HepG2 (cell line): ENCODE measurements around the gene MOGAT3. TPM values are rescaled to one million over a fixed set of nuclear protein-coding genes. Genes with fewer than 3 reads are reported as not detected.
A peak's percentile ranks its signal among the peaks of the same experiment; 100 is the strongest.

Experiments
- ARNT2 ChIP-seq: sonication (generic); formaldehyde crosslinking; IDR thresholded peaks from 2 replicates; pipeline ENCODE4 v1.8.0; 2022; ENCODE audit warnings: mild to moderate bottlenecking, low read depth, missing genetic modification reagents, moderate library complexity
- CBX5 ChIP-seq: sonication (generic); formaldehyde crosslinking; IDR thresholded peaks from 2 replicates; pipeline ENCODE4 v1.4.0; 2020; ENCODE audit warnings: missing genetic modification reagents, borderline replicate concordance
- E2F2 ChIP-seq: sonication (generic); formaldehyde crosslinking; IDR thresholded peaks from 2 replicates; pipeline ENCODE4 v1.4.0; 2020; ENCODE audit warnings: missing genetic modification reagents, borderline replicate concordance
- E2F5 ChIP-seq: sonication (generic); formaldehyde crosslinking; conservative IDR thresholded peaks from 2 replicates; pipeline ENCODE4 v1.4.0; 2020; ENCODE audit warnings: missing genetic modification reagents
- FOSL2 ChIP-seq: sonication (generic); formaldehyde crosslinking; IDR thresholded peaks from 2 replicates; pipeline ENCODE4 v1.4.0; 2020; ENCODE audit warnings: missing genetic modification reagents
- IRX3 ChIP-seq: sonication (generic); formaldehyde crosslinking; IDR thresholded peaks from 2 replicates; pipeline ENCODE4 v1.8.1; 2023; ENCODE audit warnings: mild to moderate bottlenecking, low read depth, missing genetic modification reagents, borderline replicate concordance
- KDM3A ChIP-seq: IDR thresholded peaks from 2 replicates; pipeline ENCODE4 v1.6.1; 2018; ENCODE audit warnings: low read depth, missing compliant biosample characterization
- MIER2 ChIP-seq: IDR thresholded peaks from 2 replicates; pipeline ENCODE4 v1.6.1; 2016; ENCODE audit warnings: missing biosample characterization, missing genetic modification reagents
- MNT ChIP-seq: fragments of 450-650 bp; IDR thresholded peaks from 2 replicates; pipeline ENCODE4 v1.6.1; 2016
- PHF21A ChIP-seq: sonication (generic); formaldehyde crosslinking; IDR thresholded peaks from 2 replicates; pipeline ENCODE4 v1.5.0; 2020; ENCODE audit warnings: mild to moderate bottlenecking, missing genetic modification reagents
- STAT6 ChIP-seq: sonication (generic); formaldehyde crosslinking; IDR thresholded peaks from 2 replicates; pipeline ENCODE4 v1.4.0; 2020; ENCODE audit warnings: missing genetic modification reagents, mild to moderate bottlenecking, borderline replicate concordance
- TGIF2 ChIP-seq: IDR thresholded peaks from 2 replicates; pipeline ENCODE4 v1.6.1; 2016; ENCODE audit warnings: control low read depth, missing compliant biosample characterization
- ZNF101 ChIP-seq: sonication (generic); formaldehyde crosslinking; IDR thresholded peaks from 2 replicates; pipeline ENCODE4 v1.4.0; 2020; ENCODE audit warnings: mild to moderate bottlenecking, low read depth, missing genetic modification reagents, borderline replicate concordance
- ZNF124 ChIP-seq: sonication (generic); formaldehyde crosslinking; IDR thresholded peaks from 2 replicates; pipeline ENCODE4 v1.4.0; 2020; ENCODE audit warnings: missing genetic modification reagents
- ZNF18 ChIP-seq: sonication (generic); formaldehyde crosslinking; IDR thresholded peaks from 2 replicates; pipeline ENCODE4 v1.8.0; 2022; ENCODE audit warnings: mild to moderate bottlenecking, missing genetic modification reagents; ENCODE audit not compliant: insufficient replicate concordance
- ZNF512 ChIP-seq: sonication (generic); formaldehyde crosslinking; IDR thresholded peaks from 2 replicates; pipeline ENCODE4 v1.4.0; 2020; ENCODE audit warnings: mild to moderate bottlenecking, missing genetic modification reagents
- ZNF614 ChIP-seq: IDR thresholded peaks from 2 replicates; pipeline ENCODE4 v1.6.1; 2018; ENCODE audit warnings: missing biosample characterization, missing genetic modification reagents, inconsistent platforms, borderline replicate concordance
- ZNF816 ChIP-seq: sonication (generic); formaldehyde crosslinking; IDR thresholded peaks from 2 replicates; pipeline ENCODE4 v1.8.0; 2022; ENCODE audit warnings: missing genetic modification reagents, mild to moderate bottlenecking, borderline replicate concordance
- polyA plus RNA-seq, 8 experiments: library from polyadenylated mRNA; depleted of rRNA in 3 of 8; stranded (reverse) in 7 of 8; unstranded in 1 of 8; fragments of >200 nt; fragmentation: Illumina TruSeq in 4 of 8; extraction: Trizol in 4 of 8; gene quantifications; 2 replicates each; pipeline versions ENCODE4 v1.2.1 to v1.2.3, GENCODE V29; 2011 to 2016; ENCODE audit warnings: low read depth in 4 of 8, missing spikeins in 1 of 8, mixed read lengths in 1 of 8; ENCODE audit not compliant: insufficient read depth in 1 of 8
- total RNA-seq, 5 experiments: library from RNA; depleted of rRNA; stranded (reverse); fragments of >200 nt; fragmentation: Illumina TruSeq; extraction: Trizol; gene quantifications; 2 replicates each; pipeline ENCODE4 v1.2.3, GENCODE V29; 2016; ENCODE audit warnings: low read depth in 1 of 5

Gene MOGAT3
- total and polyA plus RNA-seq, 2 of the 13 experiments (the other 11 are each of a cell fraction or from before 2014, with no cell fraction given) = 22.5 to 30.5 TPM

- TF ChIP-seq E2F5 (CRISPR knock-in tag) = no peak
- no peak for TF ChIP-seq ZNF816
- no peak for TF ChIP-seq ZNF512 (CRISPR knock-in tag)
- TF ChIP-seq PHF21A = 0 out of 2 replicates have a peak, but pooled peaks have one; percentile 61
- peak; percentile 20 for TF ChIP-seq ZNF18
- peak; percentile 18; the same call in 1 of the 2 replicates for TF ChIP-seq ZNF614 (CRISPR knock-in tag)
- no peak for TF ChIP-seq TGIF2 (CRISPR knock-in tag)
- TF ChIP-seq MNT = peak; percentile 15
- TF ChIP-seq ZNF124 = peak; percentile 67; the same call in 1 of the 2 replicates
- TF ChIP-seq ARNT2 (CRISPR knock-in tag) = no peak
- no peak for TF ChIP-seq E2F2 (CRISPR knock-in tag)
- TF ChIP-seq IRX3 = no peak
- no peak for TF ChIP-seq MIER2
- no peak; the same call in 1 of the 2 replicates for TF ChIP-seq STAT6 (CRISPR knock-in tag)
- TF ChIP-seq ZNF101 (CRISPR knock-in tag) = no peak
- TF ChIP-seq KDM3A (CRISPR knock-in tag) = no peak; the same call in 1 of the 2 replicates
- TF ChIP-seq CBX5 (CRISPR knock-in tag) = peak; percentile 28; the same call in 1 of the 2 replicates
- TF ChIP-seq FOSL2 (CRISPR knock-in tag) = peak; percentile 39; the same call in 1 of the 2 replicates
Measured at GRCh38 chr7:101217388-101218235, 16.8 kb upstream of the MOGAT3 start, which contains the start of the genes PLOD3 and ZNHIT1 (continued).
